GM12874 (cell line): ENCODE results near the gene SLC7A1.

Experiments used
- CTCF ChIP-seq: IDR thresholded peaks from 2 replicates; pipeline ENCODE4 v1.5.1; 2011; ENCODE audit warnings: low read depth, mild to moderate bottlenecking, control low read depth, low read length, moderate library complexity; ENCODE audit not compliant: insufficient read depth

Gene SLC7A1

GRCh38 chr13:29480893-29481525 is 114.5 kb downstream of the SLC7A1 start:
- no peak for TF ChIP-seq CTCF

GRCh38 chr13:29479716-29480492 is 115.6 kb downstream of the SLC7A1 start:
- no peak for TF ChIP-seq CTCF

GRCh38 chr13:29476046-29476445 is 119.4 kb downstream of the SLC7A1 start:
- TF ChIP-seq CTCF: no peak

GRCh38 chr13:29474991-29475390 is 120.5 kb downstream of the SLC7A1 start:
- no peak for TF ChIP-seq CTCF

GRCh38 chr13:29473166-29473565 is 122.3 kb downstream of the SLC7A1 start:
- no peak for TF ChIP-seq CTCF

- peak; percentile 97 for TF ChIP-seq CTCF
Measured at GRCh38 chr13:29472332-29472961, 123.0 kb downstream of the SLC7A1 start.

GRCh38 chr13:29471551-29471950 is 123.9 kb downstream of the SLC7A1 start:
- TF ChIP-seq CTCF: no peak
